Measurements from ENCODE around the gene LRCH1. TPM values are rescaled to one million over a fixed set of nuclear protein-coding genes. Genes with fewer than 3 reads are reported as not detected.

The LRCH1 gene
- total RNA-seq, 2 donors from 2014 or later: 18.4 to 21.5 TPM

DNA sequence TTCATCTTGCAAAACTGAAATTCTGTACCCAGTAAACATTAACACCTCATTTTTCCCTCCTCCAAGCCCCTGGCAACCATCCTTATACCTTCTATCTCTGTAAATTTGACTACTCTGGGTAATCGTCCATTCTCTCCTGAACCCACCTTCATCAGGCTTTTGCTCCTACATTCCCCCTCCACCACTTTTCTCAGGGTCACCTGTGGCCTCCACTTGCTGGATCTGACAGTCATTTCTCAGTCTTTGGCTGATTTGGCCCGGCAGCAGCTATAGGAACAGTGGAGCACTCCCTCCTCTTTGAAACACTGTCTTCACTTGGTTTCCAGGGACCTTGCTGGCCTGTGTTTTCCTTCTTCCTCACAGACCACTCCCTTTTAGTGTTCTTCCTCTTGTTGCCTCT is 83.5 kb downstream of the LRCH1 start:
- Mint-ChIP-seq H3K4me1 (ENCODE audit: low read depth) (peaks cover 65% of the 10 kb centered on the region), H3K4me3 (no peak overlapping the region), H3K27ac (no peak overlapping the region), H3K36me3 (ENCODE audit: insufficient read depth in 2 of 2) (peaks cover 1 to 3% of the 10 kb centered on the region in 2 donors), H3K27me3 (ENCODE audit: low read depth) (no peaks in the 10 kb centered on the region), H3K9me3 (no peaks in the 10 kb centered on the region)
- ATAC-seq (replicated peaks in 1 of 2): no peak
- no peak for DNase-seq

DNA sequence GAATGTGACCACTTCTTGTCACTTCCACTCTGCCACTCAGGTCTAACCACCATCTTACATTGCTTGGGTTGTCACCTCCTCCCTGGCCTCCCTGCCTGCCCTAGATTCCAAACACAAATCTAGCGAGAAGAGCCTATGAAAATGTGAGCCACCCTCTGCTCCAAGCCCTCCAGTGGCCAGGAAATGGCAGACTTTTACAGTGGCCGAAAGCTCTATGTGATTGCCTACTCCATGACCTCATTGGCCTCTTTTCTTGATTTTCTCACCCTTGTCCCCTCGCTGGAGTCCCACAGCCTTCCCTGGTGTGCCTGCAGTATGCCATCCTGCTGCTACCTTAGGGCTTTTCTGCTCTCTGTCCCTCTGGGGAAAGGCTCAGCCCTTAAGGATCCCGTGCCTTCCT is 84.2 kb downstream of the LRCH1 start:
- H3K27me3 Mint-ChIP-seq (ENCODE audit: low read depth): no peaks in the 10 kb centered on the region
- DNase-seq (no peak), ATAC-seq (replicated peaks in 1 of 2) (no peak)
- no peaks in the 10 kb centered on the region for H3K9me3 Mint-ChIP-seq
- H3K4me1 Mint-ChIP-seq (ENCODE audit: low read depth): peaks cover 65% of the 10 kb centered on the region
- no peak overlapping the region for H3K4me3 Mint-ChIP-seq
- peaks cover 1 to 3% of the 10 kb centered on the region in 2 donors for H3K36me3 Mint-ChIP-seq (ENCODE audit: insufficient read depth in 2 of 2)
- no peak overlapping the region for H3K27ac Mint-ChIP-seq

GRCh38 chr13:46638262-46638661 is 85.3 kb downstream of the LRCH1 start:
- peaks cover 63% of the 10 kb centered on the region for H3K4me1 Mint-ChIP-seq (ENCODE audit: low read depth)
- ATAC-seq (replicated peaks in 1 of 2): no peak
- H3K36me3 Mint-ChIP-seq (ENCODE audit: insufficient read depth in 2 of 2): peaks cover 1 to 3% of the 10 kb centered on the region in 2 donors
- H3K27ac Mint-ChIP-seq: no peak overlapping the region
- H3K4me3 Mint-ChIP-seq: no peak overlapping the region
- no peaks in the 10 kb centered on the region for H3K9me3 Mint-ChIP-seq
- no peak for DNase-seq
- H3K27me3 Mint-ChIP-seq (ENCODE audit: low read depth): no peaks in the 10 kb centered on the region

DNA sequence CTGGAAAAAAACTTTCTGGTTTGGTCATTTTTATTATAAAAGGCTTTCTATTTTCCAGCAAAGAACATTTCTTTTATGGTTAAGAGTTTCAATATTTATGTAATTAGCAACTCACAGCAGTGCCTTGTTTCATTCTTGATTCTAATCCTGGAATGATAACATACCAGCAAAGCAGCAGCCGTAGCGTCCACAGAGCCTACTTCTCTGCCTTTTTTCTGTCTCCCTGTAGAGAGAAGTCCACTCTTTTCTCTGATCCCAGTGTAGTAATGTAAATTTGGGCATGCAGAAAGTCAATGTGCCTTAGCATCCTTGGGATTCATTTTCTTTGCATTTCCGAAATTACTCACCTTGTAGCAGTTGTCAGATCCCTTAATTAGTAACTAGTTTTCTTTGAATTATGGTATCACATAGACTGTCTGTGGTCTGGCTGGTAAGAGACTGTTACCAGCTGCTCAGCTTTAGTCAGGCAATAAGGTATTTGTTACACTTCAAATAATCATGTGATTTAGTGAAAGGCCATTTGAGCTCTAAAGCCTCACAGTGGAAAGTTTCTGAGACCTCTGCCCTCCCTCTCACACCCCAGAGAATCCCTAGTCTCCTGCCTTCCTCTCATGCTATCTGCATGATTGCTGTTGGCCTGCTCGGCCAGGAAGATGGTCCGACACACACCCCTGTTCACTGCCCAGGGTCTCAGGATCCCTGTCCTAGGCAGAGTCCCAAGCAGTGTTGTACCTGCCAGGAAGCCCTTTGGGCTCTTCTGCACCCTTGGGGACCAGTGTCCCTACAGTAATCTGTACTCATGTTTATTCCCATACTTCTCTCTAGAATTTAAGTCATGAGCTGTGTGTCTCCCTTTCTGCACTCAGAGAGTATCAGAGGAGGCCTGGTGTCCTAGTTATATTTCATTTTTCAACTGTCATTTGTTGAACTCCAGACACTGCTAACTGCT is 86.3 kb downstream of the LRCH1 start:
- Mint-ChIP-seq H3K36me3 (ENCODE audit: insufficient read depth in 2 of 2) (no peaks in the 10 kb centered on the region), H3K9me3 (no peaks in the 10 kb centered on the region), H3K4me3 (peak overlapping the region in 1 of 2 donors; percentile 31), H3K27me3 (ENCODE audit: low read depth) (no peaks in the 10 kb centered on the region), H3K27ac (no peak overlapping the region), H3K4me1 (ENCODE audit: low read depth) (peaks cover 53% of the 10 kb centered on the region)
- no peak for DNase-seq
- peak in 1 of 2 donors; percentile 28 for ATAC-seq (replicated peaks in 1 of 2)

DNA sequence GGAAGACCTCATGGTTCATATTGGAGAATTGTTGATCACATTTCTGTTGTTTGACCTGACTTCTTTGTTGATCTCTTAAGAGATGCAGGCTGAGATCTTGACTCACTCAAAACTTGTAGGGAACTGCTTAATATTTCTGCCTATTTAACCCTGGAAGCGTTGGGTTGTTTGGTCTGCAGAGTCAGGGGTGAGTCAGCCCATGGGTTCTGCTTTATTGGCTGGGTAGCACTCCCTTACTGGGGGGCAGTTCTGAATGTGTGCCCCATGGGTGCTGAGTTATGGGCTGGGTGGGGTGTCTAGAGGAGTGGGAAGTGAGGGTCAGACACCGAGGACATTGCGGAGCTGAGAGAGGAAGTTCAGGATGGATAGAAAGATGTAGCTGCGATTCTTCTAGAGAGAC is 87.9 kb downstream of the LRCH1 start:
- Mint-ChIP-seq H3K4me1 (ENCODE audit: low read depth) (peaks cover 42% of the 10 kb centered on the region), H3K27ac (peak overlapping the region; percentile 38), H3K9me3 (no peaks in the 10 kb centered on the region), H3K36me3 (ENCODE audit: insufficient read depth in 2 of 2) (no peaks in the 10 kb centered on the region), H3K4me3 (peak overlapping the region in 1 of 2 donors; percentile 3), H3K27me3 (ENCODE audit: low read depth) (no peaks in the 10 kb centered on the region)
- ATAC-seq (replicated peaks in 1 of 2): peak; percentile 15 to 22
- DNase-seq: no peak

GRCh38 chr13:46641274-46642081 is 88.5 kb downstream of the LRCH1 start:
- DNase-seq: no peak
- no peaks in the 10 kb centered on the region for H3K36me3 Mint-ChIP-seq (ENCODE audit: insufficient read depth in 2 of 2)
- ATAC-seq (replicated peaks in 1 of 2): peak; percentile 58 to 75
- no peaks in the 10 kb centered on the region for H3K27me3 Mint-ChIP-seq (ENCODE audit: low read depth)
- H3K4me1 Mint-ChIP-seq (ENCODE audit: low read depth): peaks cover 36% of the 10 kb centered on the region
- peak overlapping the region; percentile 38 to 57 for H3K4me3 Mint-ChIP-seq
- no peaks in the 10 kb centered on the region for H3K9me3 Mint-ChIP-seq
- no peak overlapping the region for H3K27ac Mint-ChIP-seq

- no peaks in the 10 kb centered on the region for H3K9me3 Mint-ChIP-seq
- H3K4me3 Mint-ChIP-seq: peak overlapping the region in 1 of 2 donors; percentile 57
- peaks cover 43% of the 10 kb centered on the region for H3K4me1 Mint-ChIP-seq (ENCODE audit: low read depth)
- DNase-seq (no peak), ATAC-seq (replicated peaks in 1 of 2) (no peak)
- H3K27me3 Mint-ChIP-seq (ENCODE audit: low read depth): no peaks in the 10 kb centered on the region
- no peaks in the 10 kb centered on the region for H3K36me3 Mint-ChIP-seq (ENCODE audit: insufficient read depth in 2 of 2)
- no peak overlapping the region for H3K27ac Mint-ChIP-seq
Observed at GRCh38 chr13:46642254-46642653, 89.3 kb downstream of the LRCH1 start.

- ATAC-seq (replicated peaks in 1 of 2) (no peak), DNase-seq (no peak)
- no peaks in the 10 kb centered on the region for H3K27me3 Mint-ChIP-seq (ENCODE audit: low read depth)
- H3K36me3 Mint-ChIP-seq (ENCODE audit: insufficient read depth in 2 of 2): no peaks in the 10 kb centered on the region
- peaks cover 47% of the 10 kb centered on the region for H3K4me1 Mint-ChIP-seq (ENCODE audit: low read depth)
- H3K4me3 Mint-ChIP-seq: no peak overlapping the region
- no peaks in the 10 kb centered on the region for H3K9me3 Mint-ChIP-seq
- no peak overlapping the region for H3K27ac Mint-ChIP-seq
Observed at GRCh38 chr13:46643165-46643777, 90.3 kb downstream of the LRCH1 start.

GRCh38 chr13:46644816-46645215 is 91.8 kb downstream of the LRCH1 start:
- ATAC-seq (replicated peaks in 1 of 2): no peak
- no peaks in the 10 kb centered on the region for H3K36me3 Mint-ChIP-seq (ENCODE audit: insufficient read depth in 2 of 2)
- no peak overlapping the region for H3K27ac Mint-ChIP-seq
- DNase-seq: no peak
- no peak overlapping the region for H3K4me3 Mint-ChIP-seq
- H3K27me3 Mint-ChIP-seq (ENCODE audit: low read depth): no peaks in the 10 kb centered on the region
- peaks cover 34% of the 10 kb centered on the region for H3K4me1 Mint-ChIP-seq (ENCODE audit: low read depth)
- H3K9me3 Mint-ChIP-seq: no peaks in the 10 kb centered on the region

GRCh38 chr13:46647512-46648065 is 94.6 kb downstream of the LRCH1 start:
- Mint-ChIP-seq H3K4me3 (no peak overlapping the region), H3K27ac (peak overlapping the region; percentile 34), H3K27me3 (ENCODE audit: low read depth) (no peaks in the 10 kb centered on the region), H3K9me3 (no peaks in the 10 kb centered on the region), H3K36me3 (ENCODE audit: insufficient read depth in 2 of 2) (peaks cover 0 to 3% of the 10 kb centered on the region in 2 donors), H3K4me1 (ENCODE audit: low read depth) (peaks cover 27% of the 10 kb centered on the region)
- DNase-seq (no peak), ATAC-seq (replicated peaks in 1 of 2) (no peak)

DNA sequence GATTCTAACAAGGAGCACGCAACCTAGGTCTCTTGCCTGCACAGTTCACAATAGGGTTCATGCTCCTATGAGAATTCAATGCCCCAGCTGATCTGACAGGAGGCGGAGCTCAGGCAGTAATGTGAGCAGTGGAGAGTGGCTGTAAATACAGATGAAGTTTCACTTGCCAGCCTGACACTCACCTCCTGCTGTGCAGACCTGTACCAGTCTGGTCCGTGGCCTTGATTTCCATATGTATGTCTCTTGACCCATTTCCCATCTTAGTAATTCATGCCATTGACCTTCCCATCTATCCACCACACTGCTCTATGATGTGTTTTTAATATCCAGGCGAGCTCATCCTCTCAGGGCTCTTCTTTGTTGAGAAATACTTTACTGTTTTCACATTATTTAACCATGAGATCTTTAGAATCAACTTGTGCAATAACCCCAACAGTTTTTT is 95.2 kb downstream of the LRCH1 start:
- H3K4me1 Mint-ChIP-seq (ENCODE audit: low read depth): peaks cover 27% of the 10 kb centered on the region
- H3K27ac Mint-ChIP-seq: no peak overlapping the region
- no peak for DNase-seq
- no peak overlapping the region for H3K4me3 Mint-ChIP-seq
- no peaks in the 10 kb centered on the region for H3K9me3 Mint-ChIP-seq
- no peaks in the 10 kb centered on the region for H3K27me3 Mint-ChIP-seq (ENCODE audit: low read depth)
- peak in 1 of 2 donors; percentile 23 for ATAC-seq (replicated peaks in 1 of 2)
- H3K36me3 Mint-ChIP-seq (ENCODE audit: insufficient read depth in 2 of 2): peaks cover 0 to 5% of the 10 kb centered on the region in 2 donors

DNA sequence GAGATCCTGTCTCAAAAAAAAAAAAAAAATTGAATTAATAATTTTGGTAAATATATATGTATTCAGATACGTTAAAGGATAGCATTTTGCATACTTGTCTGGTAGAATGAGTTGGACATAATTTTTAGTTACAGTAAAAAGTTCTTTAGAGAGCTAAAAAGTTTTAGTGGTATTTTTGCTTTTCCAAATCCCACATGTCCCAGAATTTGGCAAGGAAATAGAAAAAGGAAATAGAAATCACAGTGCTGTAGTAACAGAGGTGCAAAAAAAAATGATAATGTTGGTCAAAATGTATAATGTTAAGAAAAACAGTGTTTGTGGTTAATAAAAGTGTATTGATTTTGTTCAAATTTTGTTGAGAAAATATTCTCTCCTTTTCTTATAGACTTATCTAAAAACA is 96.8 kb downstream of the LRCH1 start:
- Mint-ChIP-seq H3K27ac (no peak overlapping the region), H3K4me1 (ENCODE audit: low read depth) (peaks cover 38% of the 10 kb centered on the region), H3K27me3 (ENCODE audit: low read depth) (no peaks in the 10 kb centered on the region), H3K9me3 (no peaks in the 10 kb centered on the region), H3K4me3 (no peak overlapping the region), H3K36me3 (ENCODE audit: insufficient read depth in 2 of 2) (peaks cover 0 to 5% of the 10 kb centered on the region in 2 donors)
- DNase-seq (no peak), ATAC-seq (replicated peaks in 1 of 2) (no peak)
